Stimulated activated naive CD8-positive, alpha-beta T cell treated with anti-CD3 and anti-CD28 coated beads, Interleukin-15, Interleukin-2, amounts not matched to agents 100 ng/mL and 50 ng/mL, for 24 hours (primary cell): ENCODE data around the gene TPGS2.

ENCODE experiments used
- H3K27ac Mint-ChIP-seq: one replicate; pipeline ENCODE4 v1.8.0; 2021; ENCODE audit warnings: mild to moderate bottlenecking, mixed read lengths
- H3K27me3 Mint-ChIP-seq: one replicate; pipeline ENCODE4 v1.8.0; 2021; ENCODE audit warnings: mixed read lengths
- H3K36me3 Mint-ChIP-seq: one replicate; pipeline ENCODE4 v1.8.0; 2021; ENCODE audit warnings: low read depth, mixed read lengths
- H3K4me1 Mint-ChIP-seq: one replicate; pipeline ENCODE4 v1.8.0; 2021; ENCODE audit warnings: low read depth, mixed read lengths
- H3K4me3 Mint-ChIP-seq: one replicate; pipeline ENCODE4 v1.8.0; 2021; ENCODE audit warnings: mild to moderate bottlenecking, mixed read lengths
- H3K9me3 Mint-ChIP-seq: one replicate; pipeline ENCODE4 v1.8.0; 2021; ENCODE audit warnings: mixed read lengths

Gene TPGS2

GRCh38 chr18:36812678-36813077, 16.1 kb downstream of the TPGS2 start:
- Mint-ChIP-seq H3K9me3 (no peaks in the 10 kb centered on the region), H3K27ac (no peak overlapping the region), H3K36me3 (peaks cover 32% of the 10 kb centered on the region), H3K4me1 (no peaks in the 10 kb centered on the region), H3K27me3 (no peaks in the 10 kb centered on the region), H3K4me3 (no peak overlapping the region)

DNA sequence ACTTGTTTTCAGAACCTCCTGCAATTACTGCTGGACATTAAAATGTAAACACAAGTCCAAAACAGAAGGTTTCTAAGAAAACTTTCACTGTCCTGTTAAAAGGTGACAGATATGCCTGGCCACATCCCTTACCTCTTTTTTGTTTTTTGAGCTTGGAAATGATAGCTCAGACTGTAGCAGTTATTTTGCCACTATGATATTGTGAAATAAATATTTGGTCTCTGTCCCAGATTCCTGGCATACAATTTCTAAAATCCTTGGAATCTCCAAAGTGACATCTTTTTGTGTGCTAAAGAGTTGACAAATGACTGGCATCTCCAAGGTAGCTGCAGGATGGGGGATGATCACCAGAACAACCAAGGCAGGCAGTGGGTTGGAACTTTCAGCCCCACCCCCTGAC, 16.8 kb downstream of the TPGS2 start:
- Mint-ChIP-seq H3K4me3 (no peak overlapping the region), H3K27me3 (no peaks in the 10 kb centered on the region), H3K27ac (no peak overlapping the region), H3K4me1 (no peaks in the 10 kb centered on the region), H3K36me3 (peaks cover 35% of the 10 kb centered on the region), H3K9me3 (no peaks in the 10 kb centered on the region)

- Mint-ChIP-seq H3K36me3 (peaks cover 35% of the 10 kb centered on the region), H3K27me3 (no peaks in the 10 kb centered on the region), H3K9me3 (no peaks in the 10 kb centered on the region), H3K27ac (no peak overlapping the region), H3K4me3 (no peak overlapping the region), H3K4me1 (no peaks in the 10 kb centered on the region)
Observed at GRCh38 chr18:36811430-36811829, 17.4 kb downstream of the TPGS2 start.

GRCh38 chr18:36809590-36810381, 19.0 kb downstream of the TPGS2 start:
- no peak overlapping the region for H3K4me3 Mint-ChIP-seq
- H3K27ac Mint-ChIP-seq: no peak overlapping the region
- no peaks in the 10 kb centered on the region for H3K27me3 Mint-ChIP-seq
- peaks cover 50% of the 10 kb centered on the region for H3K36me3 Mint-ChIP-seq
- H3K9me3 Mint-ChIP-seq: no peaks in the 10 kb centered on the region
- no peaks in the 10 kb centered on the region for H3K4me1 Mint-ChIP-seq

DNA sequence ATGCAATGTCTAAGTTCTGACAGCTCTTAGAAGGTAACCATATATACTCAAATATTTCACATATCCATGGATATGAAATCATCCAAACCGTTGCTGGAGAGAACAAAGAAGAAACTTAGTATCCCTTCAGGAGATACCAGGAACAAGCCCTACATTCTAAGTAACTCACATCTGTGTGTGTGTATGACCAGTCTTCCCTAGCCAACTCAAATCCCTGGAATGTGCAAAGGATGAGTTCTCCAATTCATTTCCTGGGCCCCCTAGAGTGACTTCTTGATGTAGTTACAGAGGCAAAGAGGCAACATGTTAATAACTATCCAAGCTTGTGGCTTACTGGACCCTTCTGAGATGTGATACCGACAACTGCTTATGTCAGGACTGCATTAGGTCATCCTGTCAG, 20.1 kb downstream of the TPGS2 start:
- Mint-ChIP-seq H3K9me3 (no peaks in the 10 kb centered on the region), H3K4me3 (no peak overlapping the region), H3K27ac (no peak overlapping the region), H3K4me1 (no peaks in the 10 kb centered on the region), H3K36me3 (peaks cover 50% of the 10 kb centered on the region), H3K27me3 (no peaks in the 10 kb centered on the region)

- H3K36me3 Mint-ChIP-seq: peaks cover 68% of the 10 kb centered on the region
- no peak overlapping the region for H3K27ac Mint-ChIP-seq
- no peaks in the 10 kb centered on the region for H3K4me1 Mint-ChIP-seq
- H3K9me3 Mint-ChIP-seq: no peaks in the 10 kb centered on the region
- no peak overlapping the region for H3K4me3 Mint-ChIP-seq
- H3K27me3 Mint-ChIP-seq: no peaks in the 10 kb centered on the region
Observed at GRCh38 chr18:36805105-36805504, 23.7 kb downstream of the TPGS2 start.

GRCh38 chr18:36798738-36799473, 29.9 kb downstream of the TPGS2 start:
- no peak overlapping the region for H3K27ac Mint-ChIP-seq

DNA sequence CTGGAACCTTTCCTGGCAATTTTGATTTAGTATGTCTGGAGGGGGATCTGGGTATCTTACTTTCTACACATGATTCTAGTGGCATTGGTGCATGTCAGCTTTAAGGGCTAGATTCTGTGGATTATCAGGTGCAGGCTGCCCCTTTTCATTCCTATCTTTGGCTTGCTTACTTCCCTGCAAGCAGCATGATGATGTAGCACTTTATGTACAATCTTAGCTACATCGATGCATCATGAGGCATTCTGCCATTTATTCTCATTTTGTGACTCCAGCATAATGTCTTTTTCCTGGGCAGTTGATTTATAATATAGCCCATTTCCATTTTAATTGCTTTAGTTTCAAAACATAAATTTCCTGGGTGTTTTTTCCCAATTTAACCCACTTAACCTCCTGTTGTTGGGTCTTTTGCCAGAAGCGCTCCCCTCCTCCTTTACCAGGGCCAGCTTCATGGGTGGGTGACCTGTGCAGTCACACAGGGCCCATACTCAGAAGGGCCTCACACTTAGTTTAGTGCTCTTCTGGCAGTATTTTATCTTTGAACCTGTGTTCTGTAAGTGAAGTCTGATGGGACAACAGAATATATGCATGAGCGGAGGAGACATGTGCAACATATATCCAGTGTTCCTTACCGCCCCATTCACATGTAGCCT, 36.0 kb downstream of the TPGS2 start:
- no peak overlapping the region for H3K4me3 Mint-ChIP-seq
- no peaks in the 10 kb centered on the region for H3K4me1 Mint-ChIP-seq
- H3K36me3 Mint-ChIP-seq: peaks cover 82% of the 10 kb centered on the region
- no peaks in the 10 kb centered on the region for H3K27me3 Mint-ChIP-seq
- peaks cover 16% of the 10 kb centered on the region for H3K9me3 Mint-ChIP-seq
- no peak overlapping the region for H3K27ac Mint-ChIP-seq

More at GRCh38 chr18:36798738-36799473, 29.9 kb downstream of the TPGS2 start:
- Mint-ChIP-seq H3K4me3 (no peak overlapping the region), H3K27me3 (no peaks in the 10 kb centered on the region), H3K9me3 (no peaks in the 10 kb centered on the region), H3K4me1 (no peaks in the 10 kb centered on the region), H3K36me3 (peaks cover 78% of the 10 kb centered on the region)

GRCh38 chr18:36786686-36787085, 42.1 kb downstream of the TPGS2 start:
- H3K4me1 Mint-ChIP-seq: no peaks in the 10 kb centered on the region
- H3K27me3 Mint-ChIP-seq: no peaks in the 10 kb centered on the region
- H3K27ac Mint-ChIP-seq: no peak overlapping the region
- no peak overlapping the region for H3K4me3 Mint-ChIP-seq
- peaks cover 16% of the 10 kb centered on the region for H3K9me3 Mint-ChIP-seq
- H3K36me3 Mint-ChIP-seq: peaks cover 48% of the 10 kb centered on the region

GRCh38 chr18:36783792-36784191, 45.0 kb downstream of the TPGS2 start:
- Mint-ChIP-seq H3K36me3 (peaks cover 31% of the 10 kb centered on the region), H3K9me3 (no peaks in the 10 kb centered on the region), H3K27ac (no peak overlapping the region), H3K27me3 (no peaks in the 10 kb centered on the region), H3K4me1 (no peaks in the 10 kb centered on the region), H3K4me3 (no peak overlapping the region)

DNA sequence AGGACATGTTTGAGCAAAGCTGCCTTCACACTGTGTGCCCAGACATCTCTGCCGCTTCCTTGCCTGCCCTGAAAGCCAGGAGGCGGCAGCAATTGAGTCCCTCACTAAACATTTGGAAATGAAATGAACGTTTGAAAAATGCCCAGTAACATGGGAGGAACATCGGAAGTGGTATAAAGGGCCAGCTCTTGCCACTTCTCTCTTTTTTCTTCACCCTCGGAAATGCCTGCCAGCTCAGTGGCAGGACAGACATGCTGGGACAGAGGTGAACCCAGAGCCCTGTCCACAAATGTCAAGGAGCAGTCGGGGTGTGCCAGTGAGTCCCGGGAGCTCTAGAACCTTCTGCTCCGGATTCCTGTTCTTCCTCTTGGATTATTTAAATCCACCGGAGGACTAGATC, 46.1 kb downstream of the TPGS2 start:
- H3K27ac Mint-ChIP-seq: no peak overlapping the region
- peaks cover 3% of the 10 kb centered on the region for H3K9me3 Mint-ChIP-seq
- no peaks in the 10 kb centered on the region for H3K4me1 Mint-ChIP-seq
- H3K4me3 Mint-ChIP-seq: no peak overlapping the region
- no peaks in the 10 kb centered on the region for H3K27me3 Mint-ChIP-seq
- peaks cover 29% of the 10 kb centered on the region for H3K36me3 Mint-ChIP-seq

DNA sequence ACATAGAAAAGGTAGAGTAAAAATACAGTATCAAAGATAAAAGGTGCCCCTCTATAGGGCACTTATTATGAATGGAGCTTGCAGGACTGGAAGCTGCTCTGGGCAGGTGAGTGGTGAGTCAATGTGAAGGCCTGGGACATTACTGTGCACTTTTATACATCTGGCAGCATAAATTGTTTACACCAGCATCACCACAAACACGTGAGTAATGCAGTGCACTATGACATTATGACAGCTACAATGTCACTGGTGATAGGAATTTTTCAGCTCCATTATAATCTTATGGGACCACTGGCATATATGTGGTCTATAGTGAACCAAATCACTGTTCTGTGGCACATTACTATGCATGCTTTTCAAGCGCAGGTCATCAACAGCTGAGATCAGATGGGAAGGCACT, 48.1 kb downstream of the TPGS2 start:
- Mint-ChIP-seq H3K4me3 (no peak overlapping the region), H3K4me1 (no peaks in the 10 kb centered on the region), H3K36me3 (peaks cover 20% of the 10 kb centered on the region), H3K9me3 (peaks cover 3% of the 10 kb centered on the region), H3K27me3 (no peaks in the 10 kb centered on the region), H3K27ac (no peak overlapping the region)

- Mint-ChIP-seq H3K4me3 (no peak overlapping the region), H3K36me3 (peaks cover 17% of the 10 kb centered on the region), H3K9me3 (peaks cover 3% of the 10 kb centered on the region), H3K27ac (no peak overlapping the region), H3K4me1 (no peaks in the 10 kb centered on the region), H3K27me3 (no peaks in the 10 kb centered on the region)
Observed at GRCh38 chr18:36777566-36777965, 51.2 kb downstream of the TPGS2 start.

GRCh38 chr18:36776650-36777049, 52.2 kb downstream of the TPGS2 start:
- H3K27ac Mint-ChIP-seq: no peak overlapping the region
- no peaks in the 10 kb centered on the region for H3K4me1 Mint-ChIP-seq
- H3K27me3 Mint-ChIP-seq: no peaks in the 10 kb centered on the region
- H3K9me3 Mint-ChIP-seq: peaks cover 3% of the 10 kb centered on the region
- no peak overlapping the region for H3K4me3 Mint-ChIP-seq
- H3K36me3 Mint-ChIP-seq: peaks cover 17% of the 10 kb centered on the region

GRCh38 chr18:36775396-36775795, 53.4 kb downstream of the TPGS2 start:
- H3K27ac Mint-ChIP-seq: no peak overlapping the region
- H3K9me3 Mint-ChIP-seq: peaks cover 3% of the 10 kb centered on the region
- no peak overlapping the region for H3K4me3 Mint-ChIP-seq
- H3K4me1 Mint-ChIP-seq: peaks cover 4% of the 10 kb centered on the region
- H3K27me3 Mint-ChIP-seq: no peaks in the 10 kb centered on the region
- H3K36me3 Mint-ChIP-seq: peaks cover 12% of the 10 kb centered on the region
